Caco-2 (cell line): ENCODE measurements around the gene SCIN. TPM values are rescaled to one million over a fixed set of nuclear protein-coding genes. Genes with fewer than 3 reads are reported as not detected.

Experiments used
- BruUV-seq: library from RNA; stranded (reverse); fragments of 400-500 nt; replicated peaks from 2 replicates; lab custom pipeline; 2021; lab: Mats Ljungman, UMichigan
- CTCF ChIA-PET: fragments of 300-600 bp; sonication (Branson Sonifier 250); formaldehyde crosslinking; loops from one replicate; lab custom pipeline; 2022; ENCODE audit warnings: antibody characterized with exemption; lab: Charles Lee
- POLR2A ChIA-PET: fragments of 300-600 bp; sonication (Branson Sonifier 250); formaldehyde crosslinking; loops from one replicate; lab custom pipeline; 2022; ENCODE audit warnings: antibody characterized with exemption; lab: Charles Lee
- DNase-seq, 2 experiments: peaks; one replicate each; pipeline versions ENCODE4 v3.0.0 to v3.0.0-alpha.2; 2020 to 2022
- H3K27me3 ChIP-seq: replicated peaks from 2 replicates; pipeline ENCODE4 v1.6.0; 2011; ENCODE audit warnings: low read length; ENCODE audit not compliant: control insufficient read depth, insufficient read depth
- H3K36me3 ChIP-seq: 2 replicates; pipeline ENCODE4 v1.5.1; 2011; ENCODE audit warnings: low read length; ENCODE audit not compliant: control insufficient read depth, insufficient read depth
- H3K4me1 ChIP-seq: fragments of 250-450 bp; sonication (Bioruptor Pico); 2 replicates; pipeline ENCODE4 v1.5.1; 2020; ENCODE audit warnings: mild to moderate bottlenecking
- H3K4me3 ChIP-seq: 2 replicates; pipeline ENCODE4 v1.5.1; 2011; ENCODE audit warnings: low read depth, mild to moderate bottlenecking, control low read depth, low read length
- H3K9me3 ChIP-seq: fragments of 250-450 bp; sonication (Bioruptor Pico); 2 replicates; pipeline ENCODE4 v1.5.1; 2020; ENCODE audit warnings: mild to moderate bottlenecking, moderate library complexity
- H3K27ac Mint-ChIP-seq: one replicate; pipeline ENCODE4 v1.8.0; 2022; ENCODE audit warnings: mixed read lengths; ENCODE audit not compliant: unreplicated experiment
- H3K27me3 Mint-ChIP-seq: one replicate; pipeline ENCODE4 v1.8.0; 2022; ENCODE audit warnings: mixed read lengths; ENCODE audit not compliant: insufficient read depth, unreplicated experiment
- H3K36me3 Mint-ChIP-seq: one replicate; pipeline ENCODE4 v1.8.0; 2022; ENCODE audit warnings: mild to moderate bottlenecking, mixed read lengths; ENCODE audit not compliant: insufficient read depth, unreplicated experiment
- H3K4me1 Mint-ChIP-seq: one replicate; pipeline ENCODE4 v1.8.0; 2022; ENCODE audit warnings: low read depth, mixed read lengths; ENCODE audit not compliant: unreplicated experiment
- H3K4me3 Mint-ChIP-seq: one replicate; pipeline ENCODE4 v1.8.0; 2022; ENCODE audit warnings: mild to moderate bottlenecking, moderate library complexity, mixed read lengths; ENCODE audit not compliant: unreplicated experiment
- H3K9me3 Mint-ChIP-seq: one replicate; pipeline ENCODE4 v1.8.0; 2022; ENCODE audit warnings: mixed read lengths; ENCODE audit not compliant: unreplicated experiment
- CTCF ChIP-seq, 2 experiments: fragments of 200-600 bp in 1 of 2; IDR thresholded peaks; 1 replicate in 1 of 2; 2 replicates in 1 of 2; pipeline versions ENCODE4 v1.5.1 to v1.8.0; 2011 to 2022; ENCODE audit warnings: antibody characterized with exemption in 1 of 2, control low read depth in 1 of 2, inconsistent platforms in 1 of 2, low read depth in 1 of 2, low read length in 1 of 2, mild to moderate bottlenecking in 1 of 2, moderate library complexity in 1 of 2; ENCODE audit not compliant: insufficient read depth in 1 of 2, severe bottlenecking in 1 of 2, unreplicated experiment in 1 of 2
- intact Hi-C: fragments of 100-400 bp; cut with micrococcal nuclease; formaldehyde crosslinking; loops from one replicate; pipeline ENCODE4 v1.10.0; 2022; ENCODE audit not compliant: unreplicated experiment
- total RNA-seq: library from RNA; stranded (reverse); gene quantifications from 2 replicates; pipeline ENCODE4 v1.2.3, GENCODE V29; 2022

Gene SCIN
- total RNA-seq, 1 experiment from 2014 or later, result 0.39 TPM

GRCh38 chr7:12529971-12530710 lies 40.4 kb upstream of the SCIN start:
- Mint-ChIP-seq H3K36me3 (no peaks in the 10 kb centered on the region), H3K9me3 (no peaks in the 10 kb centered on the region), H3K27me3 (peaks cover 5% of the 10 kb centered on the region), H3K27ac (no peak overlapping the region), H3K4me1 (no peaks in the 10 kb centered on the region), H3K4me3 (no peak overlapping the region)
- CTCF ChIA-PET, result interaction anchor here (0.6 to 0.7 kb wide), 2 partner anchors 20 to 94 kb away, joined by 3 to 7 read pairs; no protein-coding TSS in a partner anchor
- H3K9me3 ChIP-seq, result no peaks in the 10 kb centered on the region
- H3K4me3 ChIP-seq, result no peak overlapping the region
- no peak for DNase-seq
- intact Hi-C loops, result no loop called here
- no peaks in the 10 kb centered on the region for H3K4me1 ChIP-seq
- POLR2A ChIA-PET, result no interaction called here
- H3K27me3 ChIP-seq, result no peaks in the 10 kb centered on the region
- TF ChIP-seq CTCF (IDR thresholded peaks at IDR 0.05; ENCODE audit: insufficient read depth in 1 of 2, low read depth in 1 of 2, low read length in 1 of 2, severe bottlenecking in 1 of 2, unreplicated experiment in 1 of 2), result no peak
- H3K36me3 ChIP-seq, result no peaks in the 10 kb centered on the region
- BruUV-seq, result no TSS peak

GRCh38 chr7:12531784-12532183 lies 38.7 kb upstream of the SCIN start:
- no peak for DNase-seq
- H3K36me3 Mint-ChIP-seq, result no peaks in the 10 kb centered on the region
- no peak overlapping the region for H3K4me3 ChIP-seq
- no peaks in the 10 kb centered on the region for H3K9me3 ChIP-seq
- H3K9me3 Mint-ChIP-seq, result peaks cover 7% of the 10 kb centered on the region
- no peak for TF ChIP-seq CTCF (IDR thresholded peaks at IDR 0.05; ENCODE audit: insufficient read depth in 1 of 2, low read depth in 1 of 2, low read length in 1 of 2, severe bottlenecking in 1 of 2, unreplicated experiment in 1 of 2)
- intact Hi-C loops, result no loop called here
- peaks cover 5% of the 10 kb centered on the region for H3K27me3 Mint-ChIP-seq
- ChIA-PET POLR2A (no interaction called here), CTCF (no interaction called here)
- no peaks in the 10 kb centered on the region for H3K4me1 ChIP-seq
- no TSS peak for BruUV-seq
- no peak overlapping the region for H3K27ac Mint-ChIP-seq
- no peaks in the 10 kb centered on the region for H3K4me1 Mint-ChIP-seq
- H3K27me3 ChIP-seq, result no peaks in the 10 kb centered on the region
- no peaks in the 10 kb centered on the region for H3K36me3 ChIP-seq
- H3K4me3 Mint-ChIP-seq, result no peak overlapping the region

- no peak for DNase-seq
- H3K27ac Mint-ChIP-seq, result no peak overlapping the region
- intact Hi-C loops, result no loop called here
- no peaks in the 10 kb centered on the region for H3K4me1 Mint-ChIP-seq
- Histone ChIP-seq H3K27me3 (no peaks in the 10 kb centered on the region), H3K4me3 (no peak overlapping the region), H3K4me1 (no peaks in the 10 kb centered on the region), H3K9me3 (no peaks in the 10 kb centered on the region), H3K36me3 (no peaks in the 10 kb centered on the region)
- H3K36me3 Mint-ChIP-seq, result no peaks in the 10 kb centered on the region
- ChIA-PET POLR2A (no interaction called here), CTCF (no interaction called here)
- no peak overlapping the region for H3K4me3 Mint-ChIP-seq
- no TSS peak for BruUV-seq
- H3K27me3 Mint-ChIP-seq, result peaks cover 5% of the 10 kb centered on the region
- H3K9me3 Mint-ChIP-seq, result peaks cover 10% of the 10 kb centered on the region
- no peak for TF ChIP-seq CTCF (IDR thresholded peaks at IDR 0.05; ENCODE audit: insufficient read depth in 1 of 2, low read depth in 1 of 2, low read length in 1 of 2, severe bottlenecking in 1 of 2, unreplicated experiment in 1 of 2)
Measured at GRCh38 chr7:12534046-12534445, 36.5 kb upstream of the SCIN start.
